Tibial nerve (tissue), 4 donors: Measurements from ENCODE around the gene BRAT1.

ENCODE experiments used
- EP300 ChIP-seq, 2 donors: sonication (generic); formaldehyde crosslinking; IDR thresholded peaks; one replicate each; pipeline ENCODE4 v1.6.1; 2017; ENCODE audit warnings: antibody characterized with exemption in 2 of 2, mild to moderate bottlenecking in 1 of 2
- POLR2A ChIP-seq, 2 donors: fragments of 450-650 bp; IDR thresholded peaks; one replicate each; pipeline ENCODE4 v1.6.1; 2017; ENCODE audit warnings: antibody characterized with exemption in 2 of 2, mild to moderate bottlenecking in 2 of 2, moderate library complexity in 2 of 2
- TF ChIP-seq, protein P1 (sequence below), 5 experiments: fragments of 200-600 bp in 3 of 5; fragments of 450-650 bp in 2 of 5; sonication (generic) in 3 of 5; IDR thresholded peaks; one replicate each; pipeline ENCODE4 v1.5.1; 2016 to 2019; ENCODE audit warnings: antibody characterized with exemption in 5 of 5, mild to moderate bottlenecking in 3 of 5, moderate library complexity in 2 of 5

DNA sequence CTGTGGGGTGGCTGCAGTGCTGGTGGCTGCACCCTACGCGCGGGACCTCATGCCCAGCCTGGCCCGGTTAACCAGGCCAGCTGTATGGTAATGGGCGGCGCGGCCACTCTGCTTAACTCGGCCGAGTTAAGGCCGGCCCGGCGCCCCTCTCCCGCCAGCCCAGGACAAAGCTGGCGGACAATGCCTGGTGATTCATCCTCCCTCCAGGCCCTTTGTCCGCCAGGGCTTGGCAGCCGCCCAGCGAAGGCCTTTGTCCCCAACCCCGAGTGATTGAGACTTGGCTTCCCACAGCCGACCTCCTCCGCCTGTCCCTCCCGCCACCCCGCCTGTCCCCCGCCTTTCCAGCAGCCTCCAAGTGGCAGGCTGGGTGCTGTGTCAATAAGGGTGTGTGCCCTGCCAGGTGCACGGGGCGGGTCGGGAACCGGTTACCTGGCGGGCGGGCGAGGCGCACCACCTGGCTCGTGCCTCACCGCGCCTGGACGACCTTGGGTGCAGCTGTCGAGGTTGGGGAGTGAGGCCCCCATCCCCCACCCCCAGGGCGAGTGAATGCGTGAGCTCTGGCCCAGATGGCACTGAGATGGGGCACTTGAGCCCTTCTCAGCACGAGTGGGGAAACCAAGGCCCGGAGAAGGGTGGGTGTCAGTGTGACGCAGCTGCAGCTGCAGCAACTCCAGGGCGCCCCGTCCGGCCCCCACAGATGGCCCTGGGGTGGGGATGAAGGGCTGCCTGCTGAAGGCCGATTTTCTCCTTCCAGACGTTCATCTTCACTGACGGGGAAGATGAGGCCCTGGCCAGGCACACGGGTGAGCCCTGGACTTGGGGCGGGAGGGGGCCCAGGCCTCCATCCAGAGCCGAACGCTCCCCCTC, 31.1 kb downstream of the BRAT1 start:
- TF ChIP-seq, protein P1, sequence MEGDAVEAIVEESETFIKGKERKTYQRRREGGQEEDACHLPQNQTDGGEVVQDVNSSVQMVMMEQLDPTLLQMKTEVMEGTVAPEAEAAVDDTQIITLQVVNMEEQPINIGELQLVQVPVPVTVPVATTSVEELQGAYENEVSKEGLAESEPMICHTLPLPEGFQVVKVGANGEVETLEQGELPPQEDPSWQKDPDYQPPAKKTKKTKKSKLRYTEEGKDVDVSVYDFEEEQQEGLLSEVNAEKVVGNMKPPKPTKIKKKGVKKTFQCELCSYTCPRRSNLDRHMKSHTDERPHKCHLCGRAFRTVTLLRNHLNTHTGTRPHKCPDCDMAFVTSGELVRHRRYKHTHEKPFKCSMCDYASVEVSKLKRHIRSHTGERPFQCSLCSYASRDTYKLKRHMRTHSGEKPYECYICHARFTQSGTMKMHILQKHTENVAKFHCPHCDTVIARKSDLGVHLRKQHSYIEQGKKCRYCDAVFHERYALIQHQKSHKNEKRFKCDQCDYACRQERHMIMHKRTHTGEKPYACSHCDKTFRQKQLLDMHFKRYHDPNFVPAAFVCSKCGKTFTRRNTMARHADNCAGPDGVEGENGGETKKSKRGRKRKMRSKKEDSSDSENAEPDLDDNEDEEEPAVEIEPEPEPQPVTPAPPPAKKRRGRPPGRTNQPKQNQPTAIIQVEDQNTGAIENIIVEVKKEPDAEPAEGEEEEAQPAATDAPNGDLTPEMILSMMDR (IDR thresholded peaks at IDR 0.05), result no peak
- TF ChIP-seq EP300 (IDR thresholded peaks at IDR 0.05) (peak in 1 of 2 donors; percentile 48), POLR2A (IDR thresholded peaks at IDR 0.05) (no peak)
